Spleen (tissue), 7 donors: ENCODE data around the gene PTAFR.

Experiments used
- CTCF ChIP-seq, 11 experiments: fragments of 200-600 bp in 7 of 11; fragments of 450-650 bp in 4 of 11; sonication (generic) in 4 of 11; IDR thresholded peaks in 8 of 11; conservative IDR thresholded peaks in 3 of 11; 1 replicate in 7 of 11; 2 replicates in 4 of 11; pipeline versions ENCODE4 v1.4.0 to v1.8.0; 2016 to 2021; ENCODE audit warnings: antibody characterized with exemption in 11 of 11, inconsistent platforms in 4 of 11, mild to moderate bottlenecking in 1 of 11
- POLR2AphosphoS5 ChIP-seq, 3 donors: sonication (generic); formaldehyde crosslinking; IDR thresholded peaks; one replicate each; pipeline ENCODE4 v1.5.1; 2017; ENCODE audit warnings: antibody characterized with exemption in 3 of 3
- donor health status: DM: no; HTN: no; CAD: no; lungs with moderate emphysema.
- donor health status: DM: no; HTN: no; CAD: no.
- donor health status: DM: no; HTN: no; CAD: no.

- TF ChIP-seq POLR2AphosphoS5 (IDR thresholded peaks at IDR 0.05) (no peak), CTCF (IDR thresholded peaks at IDR 0.05 in 8 of 11, conservative IDR thresholded peaks at IDR 0.05 in 3 of 11) (no peak)
Observed at GRCh38 chr1:28122183-28122582, 54.3 kb downstream of the PTAFR start.
